Frontal cortex (tissue), 4 donors: ENCODE measurements around the gene SIRT6. TPM values are rescaled to one million over a fixed set of nuclear protein-coding genes. Genes with fewer than 3 reads are reported as not detected.
A peak's percentile ranks its signal among the peaks of the same experiment; 100 is the strongest.
"Not testable (repeated sequence)": the region's sequence is repeated elsewhere in the genome, so short reads cannot be mapped to it uniquely, and the experiment has no call there.

Source experiments
- DNase-seq, 2 donors: peaks; one replicate each; pipeline ENCODE4 v3.0.0; 2012; ENCODE audit warnings: low spot score in 2 of 2
- FAIRE-seq: peaks from 2 replicates; lab custom pipeline; 2012; peaks lifted over from hg19 to GRCh38; lab: Jason Lieb, UNC
- total RNA-seq: library from RNA; depleted of rRNA; stranded (reverse); fragments of >200 nt; gene quantifications from one replicate; pipeline ENCODE4 v1.2.3, GENCODE V29; 2014
- donor health status: control.
- donor health status: control.
- donor health status: control.

Gene SIRT6
- 10.2 TPM for total RNA-seq

- FAIRE-seq: no peak
These were observed at the start of gene SIRT6, which contains the start of gene ANKRD24 for GRCh38 chr19:4182084-4182810. Gene SIRT6, minus strand, starts transcription at chr19:4182563. Its CDS starts 24 bp downstream, at chr19:4182539. Gene ANKRD24, plus strand, starts transcription at chr19:4182689. Its CDS starts 3,737 bp downstream, at chr19:4186426.

GRCh38 chr19:4232139-4232538, 49.8 kb upstream of the SIRT6 start:
- FAIRE-seq, DNase-seq: not testable (repeated sequence)

More at GRCh38 chr19:4182084-4182810, at the start of gene SIRT6, which contains the start of gene ANKRD24:
- DNase-seq: peak; percentile 98 to 99

GRCh38 chr19:4231521-4231920, 49.2 kb upstream of the SIRT6 start:
- DNase-seq: not testable (repeated sequence)

GRCh38 chr19:4230237-4230636, 47.9 kb upstream of the SIRT6 start:
- not testable (repeated sequence) for DNase-seq, FAIRE-seq

More at GRCh38 chr19:4231521-4231920, 49.2 kb upstream of the SIRT6 start:
- not testable (repeated sequence) for FAIRE-seq

- DNase-seq (no peak), FAIRE-seq (no peak)
These were observed 47.0 kb upstream of the SIRT6 start, which contains the start of gene EBI3 for GRCh38 chr19:4229179-4229931. Gene EBI3, plus strand, starts transcription at chr19:4229523. Its CDS starts 28 bp downstream, at chr19:4229551.

GRCh38 chr19:4228765-4229178, 46.4 kb upstream of the SIRT6 start:
- DNase-seq (no peak), FAIRE-seq (no peak)

- FAIRE-seq (no peak), DNase-seq (no peak)
These were observed 45.4 kb upstream of the SIRT6 start for GRCh38 chr19:4227771-4228170.

- DNase-seq: no peak
- FAIRE-seq: no peak
These were observed 43.5 kb upstream of the SIRT6 start for GRCh38 chr19:4225885-4226284.

GRCh38 chr19:4224470-4224869, 42.1 kb upstream of the SIRT6 start:
- DNase-seq: no peak

GRCh38 chr19:4220188-4220587, 37.8 kb upstream of the SIRT6 start:
- no peak for DNase-seq
- FAIRE-seq: no peak

More at GRCh38 chr19:4224470-4224869, 42.1 kb upstream of the SIRT6 start:
- FAIRE-seq: no peak

- not testable (repeated sequence) for DNase-seq, FAIRE-seq
These were observed 36.2 kb upstream of the SIRT6 start for GRCh38 chr19:4218523-4218922.

- DNase-seq (no peak), FAIRE-seq (no peak)
These were observed 35.3 kb upstream of the SIRT6 start for GRCh38 chr19:4217429-4218264.

GRCh38 chr19:4216846-4217245, 34.5 kb upstream of the SIRT6 start:
- FAIRE-seq: no peak

GRCh38 chr19:4215807-4216206, 33.4 kb upstream of the SIRT6 start:
- no peak for DNase-seq
- FAIRE-seq: no peak

More at GRCh38 chr19:4216846-4217245, 34.5 kb upstream of the SIRT6 start:
- no peak for DNase-seq

GRCh38 chr19:4213116-4213515, 30.8 kb upstream of the SIRT6 start:
- FAIRE-seq: no peak
- no peak for DNase-seq

- no peak for FAIRE-seq
These were observed 27.9 kb upstream of the SIRT6 start for GRCh38 chr19:4210166-4210731.

GRCh38 chr19:4208385-4209094, 26.2 kb upstream of the SIRT6 start:
- FAIRE-seq: no peak
- no peak for DNase-seq

More at GRCh38 chr19:4210166-4210731, 27.9 kb upstream of the SIRT6 start:
- no peak for DNase-seq

- DNase-seq: no peak
These were observed 24.6 kb upstream of the SIRT6 start for GRCh38 chr19:4206818-4207484.

More at GRCh38 chr19:4206818-4207484, 24.6 kb upstream of the SIRT6 start:
- FAIRE-seq: no peak
